ENCODE data around the gene TSPYL2.

DNA sequence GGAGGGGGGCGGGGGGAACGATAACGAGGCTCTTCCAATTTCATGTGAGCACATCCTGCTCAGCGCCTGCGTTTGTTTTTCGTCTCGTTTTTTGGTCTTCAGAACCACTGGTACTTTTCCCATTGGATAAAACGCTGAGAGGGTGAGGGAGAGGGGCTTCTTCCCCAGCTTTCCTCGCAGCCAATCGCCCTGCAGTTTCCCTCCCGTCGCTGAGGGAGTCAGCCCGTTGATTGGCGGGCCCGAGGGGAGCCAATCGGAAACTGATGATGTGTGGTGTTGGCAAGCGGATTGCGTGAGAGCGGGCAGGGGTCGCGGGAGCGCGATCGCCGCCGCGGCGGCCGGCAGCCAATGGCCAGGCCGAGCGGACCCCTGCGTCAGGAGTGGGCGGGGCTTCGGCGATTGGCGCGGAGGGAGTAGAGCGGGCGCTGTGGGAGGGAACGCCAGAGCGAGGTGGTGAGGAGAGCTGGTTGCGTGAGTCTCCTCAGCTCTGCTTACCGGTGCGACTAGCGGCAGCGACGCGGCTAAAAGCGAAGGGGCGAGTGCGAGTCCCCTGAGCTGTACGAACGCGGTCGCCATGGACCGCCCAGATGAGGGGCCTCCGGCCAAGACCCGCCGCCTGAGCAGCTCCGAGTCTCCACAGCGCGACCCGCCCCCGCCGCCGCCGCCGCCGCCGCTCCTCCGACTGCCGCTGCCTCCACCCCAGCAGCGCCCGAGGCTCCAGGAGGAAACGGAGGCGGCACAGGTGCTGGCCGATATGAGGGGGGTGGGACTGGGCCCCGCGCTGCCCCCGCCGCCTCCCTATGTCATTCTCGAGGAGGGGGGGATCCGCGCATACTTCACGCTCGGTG is at the start of gene TSPYL2:
- TF ChIP-seq, protein P1, sequence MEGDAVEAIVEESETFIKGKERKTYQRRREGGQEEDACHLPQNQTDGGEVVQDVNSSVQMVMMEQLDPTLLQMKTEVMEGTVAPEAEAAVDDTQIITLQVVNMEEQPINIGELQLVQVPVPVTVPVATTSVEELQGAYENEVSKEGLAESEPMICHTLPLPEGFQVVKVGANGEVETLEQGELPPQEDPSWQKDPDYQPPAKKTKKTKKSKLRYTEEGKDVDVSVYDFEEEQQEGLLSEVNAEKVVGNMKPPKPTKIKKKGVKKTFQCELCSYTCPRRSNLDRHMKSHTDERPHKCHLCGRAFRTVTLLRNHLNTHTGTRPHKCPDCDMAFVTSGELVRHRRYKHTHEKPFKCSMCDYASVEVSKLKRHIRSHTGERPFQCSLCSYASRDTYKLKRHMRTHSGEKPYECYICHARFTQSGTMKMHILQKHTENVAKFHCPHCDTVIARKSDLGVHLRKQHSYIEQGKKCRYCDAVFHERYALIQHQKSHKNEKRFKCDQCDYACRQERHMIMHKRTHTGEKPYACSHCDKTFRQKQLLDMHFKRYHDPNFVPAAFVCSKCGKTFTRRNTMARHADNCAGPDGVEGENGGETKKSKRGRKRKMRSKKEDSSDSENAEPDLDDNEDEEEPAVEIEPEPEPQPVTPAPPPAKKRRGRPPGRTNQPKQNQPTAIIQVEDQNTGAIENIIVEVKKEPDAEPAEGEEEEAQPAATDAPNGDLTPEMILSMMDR (IDR thresholded peaks at IDR 0.05) = no peak
- TF ChIP-seq POLR2A (IDR thresholded peaks at IDR 0.05) = peak; percentile 97

All from prostate gland (tissue), 2 donors.